Liver (tissue), 9 donors: ENCODE data around the gene ZMAT2. TPM values are rescaled to one million over a fixed set of nuclear protein-coding genes. Genes with fewer than 3 reads are reported as not detected.

Source experiments
- DNase-seq: peaks from one replicate; pipeline ENCODE4 v3.0.0-alpha.2; 2017; ENCODE audit warnings: low spot score
- H3K27ac ChIP-seq, 2 donors: one replicate each; pipeline ENCODE4 v1.7.0; 2013; ENCODE audit warnings: inconsistent platforms in 2 of 2, low read length in 2 of 2, control low read depth in 1 of 2, low read depth in 1 of 2, mild to moderate bottlenecking in 1 of 2
- H3K27me3 ChIP-seq, 4 donors: one replicate each; pipeline versions ENCODE4 v1.6.1 to v1.7.0; 2013; ENCODE audit warnings: low read length in 3 of 4, inconsistent platforms in 1 of 4, mild to moderate bottlenecking in 1 of 4, moderate library complexity in 1 of 4; ENCODE audit not compliant: control insufficient read depth in 4 of 4, insufficient read depth in 4 of 4
- H3K36me3 ChIP-seq, 4 donors: one replicate each; pipeline versions ENCODE4 v1.6.1 to v1.7.0; 2013; ENCODE audit warnings: low read length in 3 of 4, mild to moderate bottlenecking in 3 of 4, low read depth in 1 of 4, moderate library complexity in 1 of 4; ENCODE audit not compliant: control insufficient read depth in 4 of 4, insufficient read depth in 3 of 4
- H3K4me1 ChIP-seq, 4 donors: one replicate each; pipeline versions ENCODE4 v1.6.1 to v1.7.0; 2013; ENCODE audit warnings: low read length in 3 of 4, mild to moderate bottlenecking in 3 of 4, moderate library complexity in 1 of 4; ENCODE audit not compliant: control insufficient read depth in 4 of 4, insufficient read depth in 4 of 4
- H3K4me3 ChIP-seq, 3 donors: one replicate each; pipeline versions ENCODE4 v1.6.1 to v1.7.0; 2013; ENCODE audit warnings: low read length in 3 of 3, control low read depth in 1 of 3, low read depth in 1 of 3, mild to moderate bottlenecking in 1 of 3
- H3K9ac ChIP-seq, 2 donors: one replicate each; pipeline ENCODE4 v1.7.0; 2013; ENCODE audit warnings: low read length in 2 of 2, mild to moderate bottlenecking in 2 of 2, moderate library complexity in 2 of 2, control low read depth in 1 of 2, low read depth in 1 of 2
- H3K9me3 ChIP-seq, 4 donors: one replicate each; pipeline versions ENCODE4 v1.6.1 to v1.7.0; 2013; ENCODE audit warnings: low read length in 3 of 4; ENCODE audit not compliant: control insufficient read depth in 4 of 4
- ATF3 ChIP-seq: IDR thresholded peaks from 2 replicates; pipeline ENCODE4 v1.6.1; 2016; ENCODE audit warnings: antibody characterized with exemption
- CTCF ChIP-seq: fragments of 150-350 bp; IDR thresholded peaks from 2 replicates; pipeline ENCODE4 v1.5.1; 2017; ENCODE audit warnings: improper control_type of control experiment, low read depth, low read length; ENCODE audit not compliant: missing input control
- EGR1 ChIP-seq, 2 donors: IDR thresholded peaks; 2 replicates each; pipeline ENCODE4 v1.6.1; 2016 to 2018; ENCODE audit warnings: antibody characterized with exemption in 2 of 2, low read depth in 2 of 2
- FOXA2 ChIP-seq: IDR thresholded peaks from 2 replicates; pipeline ENCODE4 v1.6.1; 2016; ENCODE audit warnings: antibody characterized with exemption
- GABPA ChIP-seq, 2 donors: IDR thresholded peaks in 1 of 2; conservative IDR thresholded peaks in 1 of 2; 2 replicates each; pipeline ENCODE4 v1.6.1; 2016; ENCODE audit warnings: antibody characterized with exemption in 2 of 2, mild to moderate bottlenecking in 1 of 2, moderate library complexity in 1 of 2
- HNF4A ChIP-seq, 2 donors: conservative IDR thresholded peaks; 2 replicates each; pipeline ENCODE4 v1.6.1; 2016; ENCODE audit warnings: antibody characterized with exemption in 2 of 2, mild to moderate bottlenecking in 2 of 2
- HNF4G ChIP-seq: IDR thresholded peaks from 2 replicates; pipeline ENCODE4 v1.6.1; 2016; ENCODE audit warnings: antibody characterized with exemption
- JUND ChIP-seq, 2 donors: IDR thresholded peaks; 2 replicates each; pipeline ENCODE4 v1.6.1; 2016; ENCODE audit warnings: antibody characterized with exemption in 2 of 2
- MAX ChIP-seq: IDR thresholded peaks from 2 replicates; pipeline ENCODE4 v1.6.1; 2016; ENCODE audit warnings: antibody characterized with exemption
- RAD21 ChIP-seq, 2 donors: IDR thresholded peaks; 2 replicates each; pipeline ENCODE4 v1.6.1; 2016; ENCODE audit warnings: antibody characterized with exemption in 2 of 2, mild to moderate bottlenecking in 2 of 2
- REST ChIP-seq: IDR thresholded peaks from 2 replicates; pipeline ENCODE4 v1.6.1; 2016; ENCODE audit warnings: antibody characterized with exemption, mild to moderate bottlenecking
- SP1 ChIP-seq: IDR thresholded peaks from 2 replicates; pipeline ENCODE4 v1.6.1; 2018; ENCODE audit warnings: antibody characterized with exemption, mild to moderate bottlenecking
- TAF1 ChIP-seq: conservative IDR thresholded peaks from 2 replicates; pipeline ENCODE4 v1.6.1; 2016; ENCODE audit warnings: antibody characterized with exemption, mild to moderate bottlenecking
- ZBTB33 ChIP-seq: IDR thresholded peaks from 2 replicates; pipeline ENCODE4 v1.6.1; 2016; ENCODE audit warnings: antibody characterized with exemption
- WGBS: extraction: QIAGEN DNeasy Blood & Tissue Kit; methylation state at CpG from one replicate; pipeline ENCODE4 v1.1.7; 2013; 5-methylcytosine and 5-hydroxymethylcytosine counted together
- polyA plus RNA-seq, 2 donors: library from polyadenylated mRNA; stranded (reverse) in 1 of 2; unstranded in 1 of 2; fragments of 200-250 nt in 1 of 2; fragments of >200 nt in 1 of 2; fragmentation: Nextera tagmentation in 1 of 2; extraction: Ambion mirVana in 1 of 2; gene quantifications; one replicate each; pipeline versions ENCODE4 v1.2.1 to v1.2.3, GENCODE V29; 2013 to 2015
- total RNA-seq, 2 donors: library from RNA; depleted of rRNA; stranded (reverse); fragments of >200 nt; gene quantifications; one replicate each; pipeline ENCODE4 v1.2.3, GENCODE V29; 2014
- donor health status: healthy.
- donor health status: healthy.
- donor health status: healthy.
- donor health status: healthy.
- donor health status: healthy.

Gene ZMAT2
- total and polyA plus RNA-seq, 4 donors = 14.5 to 34.3 (median 22.0) TPM

- H3K27me3 ChIP-seq = no peaks in the 10 kb centered on the region
- peak overlapping the region; percentile 80 to 98 (median 83) for H3K4me3 ChIP-seq
- no peak for DNase-seq
- peaks cover under 1 to 22% (median 18%) of the 10 kb centered on the region in 4 donors for H3K36me3 ChIP-seq
- WGBS = 58% methylated on average over 8 of the region's 8 CpGs
- H3K9ac ChIP-seq = peak overlapping the region; percentile 71 to 74
- H3K4me1 ChIP-seq = peaks cover 6 to 23% (median 17%) of the 10 kb centered on the region in 4 donors
- H3K9me3 ChIP-seq = no peaks in the 10 kb centered on the region
- peak overlapping the region; percentile 65 to 71 for H3K27ac ChIP-seq
- TF ChIP-seq CTCF (no peak), REST (no peak), JUND (IDR thresholded peaks at IDR 0.05) (no peak), GABPA (IDR thresholded peaks at IDR 0.05 in 1 of 2, conservative IDR thresholded peaks at IDR 0.05 in 1 of 2) (no peak), EGR1 (IDR thresholded peaks at IDR 0.05; ENCODE audit: low read depth in 2 of 2) (no peak), ZBTB33 (no peak), HNF4G (no peak), FOXA2 (no peak), MAX (no peak), ATF3 (no peak), TAF1 (no peak), SP1 (no peak), HNF4A (conservative IDR thresholded peaks at IDR 0.05) (no peak), RAD21 (IDR thresholded peaks at IDR 0.05) (no peak)
Observed at GRCh38 chr5:140690376-140690932, 9.8 kb upstream of the ZMAT2 start.
